HEK293 (cell line): ENCODE measurements around the gene LTBP1.

Experiments
- SETDB1 ChIP-seq: IDR thresholded peaks from one replicate; pipeline ENCODE4 v1.6.1; 2017; ENCODE audit warnings: mild to moderate bottlenecking, low read length, moderate library complexity, mixed read lengths; ENCODE audit not compliant: insufficient read length
- TCF7L2 ChIP-seq: IDR thresholded peaks from 2 replicates; pipeline ENCODE4 v1.6.1; 2011; ENCODE audit warnings: low read depth, mild to moderate bottlenecking, inconsistent platforms, low read length, moderate library complexity, borderline replicate concordance
- ZNF292 ChIP-seq: fragments of 450-650 bp; formaldehyde crosslinking; IDR thresholded peaks from 2 replicates; pipeline ENCODE4 v1.5.1; 2016; ENCODE audit warnings: low read depth, missing biosample characterization, missing genetic modification characterization, borderline replicate concordance
- ZXDB ChIP-seq: fragments of 450-650 bp; formaldehyde crosslinking; IDR thresholded peaks from 2 replicates; pipeline ENCODE4 v1.5.1; 2016; ENCODE audit warnings: missing biosample characterization, missing genetic modification characterization

DNA sequence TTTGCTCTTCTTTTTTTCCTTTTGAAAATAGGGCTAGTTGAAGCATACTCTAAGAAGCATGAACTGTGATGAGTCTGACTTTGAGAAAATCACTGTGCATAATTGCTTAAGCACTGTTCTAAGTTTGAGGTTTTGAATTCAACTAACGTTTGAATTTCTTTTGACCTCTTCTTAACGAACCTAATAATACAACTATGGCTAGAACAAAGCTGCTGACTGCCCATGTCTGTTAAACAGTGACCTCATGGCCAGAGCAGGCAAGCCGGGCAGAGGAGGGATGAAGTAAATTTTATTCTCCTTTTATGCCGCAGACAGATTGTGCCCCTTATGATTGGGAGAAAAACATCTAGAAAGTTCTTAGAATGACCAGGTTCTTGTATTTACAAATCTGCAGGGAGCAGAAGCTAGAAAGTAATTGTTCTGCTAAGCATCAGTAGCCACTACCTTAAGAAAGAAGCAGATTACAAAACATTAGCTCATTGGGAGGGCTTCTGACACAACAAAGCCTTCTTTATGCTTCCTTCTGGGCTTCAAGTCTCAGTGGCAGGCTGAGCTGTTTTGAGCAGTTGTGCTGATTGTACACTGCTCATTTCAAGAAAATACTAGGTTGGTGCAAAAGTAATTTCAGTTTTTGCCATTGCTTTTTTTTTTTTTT is 431.9 kb downstream of the LTBP1 start:
- TF ChIP-seq SETDB1, result no peak
- no peak for TF ChIP-seq TCF7L2
- TF ChIP-seq ZNF292 (tag by site-specific recombination), result no peak
- TF ChIP-seq ZXDB (tag by site-specific recombination), result no peak
